Adrenal gland (tissue), 12 donors: ENCODE data around the gene SHLD2. TPM values are rescaled to one million over a fixed set of nuclear protein-coding genes. Genes with fewer than 3 reads are reported as not detected.
"Not testable (repeated sequence)": the region's sequence is repeated elsewhere in the genome, so short reads cannot be mapped to it uniquely, and the experiment has no call there.

Experiments used
- DNase-seq, 7 donors: peaks; one replicate each; pipeline ENCODE4 v3.0.0-alpha.2; 2019 to 2020
- H3K27ac ChIP-seq, 5 donors: fragments of 200-600 bp; sonication (generic) in 4 of 5; 1 replicate in 3 of 5; 2 replicates in 2 of 5; pipeline versions ENCODE4 v1.5.1 to v1.8.0; 2016 to 2020; ENCODE audit warnings: mild to moderate bottlenecking in 1 of 5
- H3K27me3 ChIP-seq: fragments of 200-600 bp; 2 replicates; pipeline ENCODE4 v1.8.0; 2021
- H3K36me3 ChIP-seq, 2 donors: fragments of 200-600 bp; replicated peaks in 1 of 2; 1 replicate in 1 of 2; 2 replicates in 1 of 2; pipeline versions ENCODE4 v1.5.1 to v1.8.0; 2018 to 2022
- H3K4me1 ChIP-seq, 2 donors: fragments of 200-600 bp; replicated peaks in 1 of 2; 1 replicate in 1 of 2; 2 replicates in 1 of 2; pipeline versions ENCODE4 v1.5.1 to v1.8.0; 2018 to 2021
- H3K4me3 ChIP-seq, 4 donors: fragments of 200-600 bp; sonication (generic) in 3 of 4; one replicate each; pipeline ENCODE4 v1.5.1; 2016 to 2018
- H3K9me3 ChIP-seq, 3 donors: fragments of 200-600 bp; sonication (generic) in 1 of 3; replicated peaks in 1 of 3; 1 replicate in 2 of 3; 2 replicates in 1 of 3; pipeline versions ENCODE4 v1.5.1 to v1.8.0; 2016 to 2021
- WGBS, 4 donors: extraction: QIAGEN DNeasy Blood & Tissue Kit in 2 of 4; methylation state at CpG; one replicate each; pipeline versions ENCODE4 v1.1.5 to v1.1.7; 2013 to 2017; 5-methylcytosine and 5-hydroxymethylcytosine counted together
- intact Hi-C, 2 donors: fragments of 100-400 bp; cut with DNase I; formaldehyde crosslinking; loops; one replicate each; pipeline versions ENCODE4 v1.14.1 to v1.15.0; 2022 to 2023
- polyA plus RNA-seq, 3 donors: library from polyadenylated mRNA; stranded (reverse); fragments of 200-250 nt in 2 of 3; fragments of 350-450 nt in 1 of 3; fragmentation: Illumina TruSeq in 1 of 3; extraction: RNeasy Lipid Tissue Mini Kit (QIAGEN cat#74804) in 1 of 3; gene quantifications; one replicate each; pipeline ENCODE4 v1.2.3, GENCODE V29; 2013 to 2014
- total RNA-seq, 9 donors: library from RNA; depleted of rRNA in 4 of 9; stranded (reverse); fragments of >200 nt in 4 of 9; fragments of 120-200 nt in 1 of 9; fragmentation: NEBNext Ultra II Directional in 1 of 9; extraction: Animal tissue kit (Norgen Biotek cat#: 25700) in 1 of 9; gene quantifications; one replicate each; pipeline versions ENCODE4 v1.1.0 to v1.2.4, GENCODE V29; 2013 to 2023
- donor health status: healthy with polysubstance abuse.
- donor health status: Bipolar disorder and iron deficiency.
- donor health status: DM: yes; HTN: yes; CAD: no.
- donor health status: DM: no; HTN: no; CAD: no.
- donor health status: DM: no; HTN: no; CAD: no.
- donor health status: DM: yes; HTN: yes; CAD: no.

The SHLD2 gene
- total and polyA plus RNA-seq, 12 donors: 18.3 to 64.9 (median 36.6) TPM

DNA sequence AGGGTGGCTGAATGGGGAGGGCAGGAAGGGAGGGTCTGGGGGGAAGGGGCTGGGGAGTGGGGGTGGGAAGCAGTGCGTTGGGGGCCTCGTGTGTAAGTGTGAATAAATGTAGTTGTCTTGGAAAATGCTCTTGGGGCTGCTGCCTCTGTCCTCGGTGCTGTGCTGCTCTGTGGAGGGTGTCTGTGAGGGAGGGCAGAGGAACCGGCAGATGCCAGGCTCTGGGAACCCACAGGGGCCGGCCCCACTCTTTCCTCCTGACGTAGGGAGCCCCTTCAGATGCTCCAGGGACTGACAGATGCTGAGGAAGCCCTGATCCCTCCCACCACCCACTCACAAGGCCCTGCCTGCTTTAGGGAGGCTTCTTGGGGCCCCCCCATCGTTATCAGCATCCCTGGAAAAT, 139.8 kb downstream of the SHLD2 start:
- H3K27me3 ChIP-seq, intact Hi-C loops, H3K4me1 ChIP-seq, H3K27ac ChIP-seq, H3K4me3 ChIP-seq, H3K36me3 ChIP-seq, H3K9me3 ChIP-seq, DNase-seq: not testable (repeated sequence)
- WGBS, 4 donors: 88 to 94% methylated on average over 2 to 5 of the region's 7 CpGs; no CpG with 5 or more reads in 2 of the 4 donors

DNA sequence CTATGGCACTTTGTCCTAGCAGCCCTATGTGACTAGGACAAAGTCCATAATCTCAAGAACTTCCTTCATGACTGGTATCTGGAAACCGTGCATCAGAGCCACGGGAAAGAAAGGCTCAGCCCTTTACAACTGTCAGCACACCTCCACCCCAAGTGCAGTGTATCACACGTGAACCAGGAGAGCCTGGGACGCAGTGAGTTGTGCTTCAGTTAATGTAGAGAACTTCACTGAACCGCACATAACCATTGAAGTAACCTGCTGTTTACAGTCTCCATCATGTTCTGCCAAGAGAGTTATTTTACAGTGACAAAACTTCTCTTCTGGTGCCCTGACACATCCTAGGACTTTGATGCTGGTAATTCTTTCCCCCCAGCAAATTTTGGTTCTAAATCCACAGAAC, 142.2 kb downstream of the SHLD2 start:
- H3K27me3 ChIP-seq, H3K9me3 ChIP-seq, H3K27ac ChIP-seq, intact Hi-C loops, DNase-seq, H3K4me3 ChIP-seq, H3K36me3 ChIP-seq, H3K4me1 ChIP-seq: not testable (repeated sequence)
- WGBS, 4 donors: 80 to 100% (median 98%) methylated on average over 2 to 3 of the region's 5 CpGs

DNA sequence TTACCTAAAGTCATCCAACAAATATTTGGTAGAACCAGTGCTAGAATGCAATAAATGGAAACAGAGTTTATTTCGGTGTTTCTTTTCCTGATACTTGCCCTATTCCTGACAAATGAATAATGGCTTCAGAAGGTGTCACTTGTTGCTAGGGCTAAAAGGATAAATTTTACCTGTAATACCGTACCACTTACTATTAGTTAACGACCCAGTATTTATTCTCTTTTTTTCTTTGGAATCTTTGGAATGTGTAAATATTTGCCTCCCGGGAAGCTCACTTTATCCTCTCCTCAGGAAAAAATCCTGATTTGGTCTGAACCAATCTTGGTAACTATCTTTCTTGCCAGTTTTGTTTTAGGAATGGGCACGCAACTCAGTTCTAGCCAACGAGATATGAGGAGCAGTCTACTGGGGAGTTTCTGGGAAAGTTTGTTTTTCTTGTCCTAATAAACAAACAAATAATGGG, 144.4 kb downstream of the SHLD2 start:
- H3K9me3 ChIP-seq, H3K27ac ChIP-seq, H3K27me3 ChIP-seq, intact Hi-C loops, H3K36me3 ChIP-seq, H3K4me3 ChIP-seq, DNase-seq, H3K4me1 ChIP-seq: not testable (repeated sequence)
- WGBS, 4 donors: 86 to 92% (median 88%) methylated on average over 2 of the region's 6 CpGs; no CpG with 5 or more reads in 1 of the 4 donors

Other genes with a start within 250 kb of the SHLD2 start
- gene MMRN2, start 137.6 kb upstream of the SHLD2 start, total RNA-seq: 10 to 100 TPM; 20.9 to 44.2 (median 33.9) TPM
- 10 to 100 TPM in 2 of 3 donors, 1 to 10 TPM in 1; 9.5 to 16.5 (median 13.4) TPM for gene MMRN2, start 137.6 kb upstream of the SHLD2 start, polyA plus RNA-seq
- gene SNCG, start 136.6 kb upstream of the SHLD2 start, total RNA-seq: 1,000 to 10,000 TPM in 1 of 9 donors, 100 to 1,000 TPM in 8; 177 to 1,580 (median 418) TPM
- gene SNCG, start 136.6 kb upstream of the SHLD2 start, polyA plus RNA-seq: 1,000 to 10,000 TPM in 1 of 3 donors, 100 to 1,000 TPM in 2; 176 to 1,434 (median 799) TPM
- 10 to 100 TPM in 8 of 9 donors, 1 to 10 TPM in 1; 3.3 to 38.1 (median 21.0) TPM for gene ADIRF, start 126.7 kb upstream of the SHLD2 start, total RNA-seq
- gene ADIRF, start 126.7 kb upstream of the SHLD2 start, polyA plus RNA-seq: 100 to 1,000 TPM in 1 of 3 donors, 10 to 100 TPM in 1, 1 to 10 TPM in 1; 6.6 to 592 (median 52.2) TPM
- gene FAM25A, start 74.9 kb upstream of the SHLD2 start, total RNA-seq: 1 to 10 TPM in 3 of 9 donors, not detected in 6; 1.2 to 5.5 (median 2.0) TPM
- 10 to 100 TPM in 1 of 3 donors, 1 to 10 TPM in 2; 4.3 to 36.6 (median 6.3) TPM for gene FAM25A, start 74.9 kb upstream of the SHLD2 start, polyA plus RNA-seq
- 100 to 1,000 TPM; 159 to 279 (median 221) TPM for gene GLUD1, start 363 bp upstream of the SHLD2 start, total RNA-seq
- gene GLUD1, start 363 bp upstream of the SHLD2 start, polyA plus RNA-seq: 100 to 1,000 TPM in 1 of 3 donors, 10 to 100 TPM in 2; 58.2 to 290 (median 80.9) TPM
- 1 to 10 TPM in 4 of 9 donors, under 1 TPM in 5; 0.42 to 2.6 (median 0.94) TPM for gene NUTM2A, start 130.2 kb downstream of the SHLD2 start, total RNA-seq
- gene NUTM2A, start 130.2 kb downstream of the SHLD2 start, polyA plus RNA-seq: 10 to 100 TPM in 1 of 3 donors, 1 to 10 TPM in 1, under 1 TPM in 1; 0.22 to 10.5 (median 1.4) TPM